ENCODE results near the gene GOLIM4.
"Not testable (repeated sequence)": the region's sequence is repeated elsewhere in the genome, so short reads cannot be mapped to it uniquely, and the experiment has no call there.

Gene GOLIM4

DNA sequence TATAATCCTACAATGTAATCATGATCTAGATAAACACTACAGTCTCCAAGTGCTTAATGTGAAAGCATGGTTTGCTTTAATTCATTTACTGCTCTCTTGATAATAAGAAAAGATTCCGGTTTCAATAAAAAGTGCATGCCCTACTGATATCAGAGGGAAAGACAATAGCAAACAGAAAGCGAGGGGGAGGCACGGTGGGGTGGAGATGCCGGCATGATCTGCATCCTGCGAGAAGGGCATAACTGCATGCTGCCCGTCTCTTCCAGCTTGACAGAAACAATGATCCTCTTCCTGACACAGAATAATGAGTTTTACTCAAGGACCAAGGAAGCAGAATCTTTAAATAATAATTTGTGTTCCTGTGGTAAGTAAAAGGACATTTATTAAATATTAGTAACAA lies 51.7 kb downstream of the GOLIM4 start:
- DNase-seq: no peak

GRCh38 chr3:168040607-168041208 lies 55.0 kb downstream of the GOLIM4 start:
- peak; percentile 45 to 47 for DNase-seq

GRCh38 chr3:168037020-168037419 lies 58.7 kb downstream of the GOLIM4 start:
- DNase-seq: no peak

DNA sequence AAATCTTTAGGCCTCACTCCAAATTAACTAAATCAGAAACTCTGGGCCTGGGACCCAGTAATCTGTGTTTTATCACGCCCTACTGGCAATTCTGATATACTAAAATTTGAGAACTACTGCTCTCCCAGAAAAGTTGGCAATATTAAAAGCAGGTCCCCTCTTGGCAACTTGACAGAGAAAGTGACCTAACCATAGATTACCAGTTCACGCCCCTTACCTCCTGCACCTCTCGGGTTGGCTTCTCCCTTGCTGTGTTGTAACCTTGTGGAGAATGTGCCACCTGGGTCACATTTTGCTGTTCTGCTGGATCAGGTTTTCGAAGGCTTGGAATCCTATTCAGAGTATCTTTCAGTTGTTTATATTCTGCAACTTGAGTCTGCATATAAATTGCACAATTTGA lies 59.1 kb downstream of the GOLIM4 start:
- DNase-seq: no peak

DNA sequence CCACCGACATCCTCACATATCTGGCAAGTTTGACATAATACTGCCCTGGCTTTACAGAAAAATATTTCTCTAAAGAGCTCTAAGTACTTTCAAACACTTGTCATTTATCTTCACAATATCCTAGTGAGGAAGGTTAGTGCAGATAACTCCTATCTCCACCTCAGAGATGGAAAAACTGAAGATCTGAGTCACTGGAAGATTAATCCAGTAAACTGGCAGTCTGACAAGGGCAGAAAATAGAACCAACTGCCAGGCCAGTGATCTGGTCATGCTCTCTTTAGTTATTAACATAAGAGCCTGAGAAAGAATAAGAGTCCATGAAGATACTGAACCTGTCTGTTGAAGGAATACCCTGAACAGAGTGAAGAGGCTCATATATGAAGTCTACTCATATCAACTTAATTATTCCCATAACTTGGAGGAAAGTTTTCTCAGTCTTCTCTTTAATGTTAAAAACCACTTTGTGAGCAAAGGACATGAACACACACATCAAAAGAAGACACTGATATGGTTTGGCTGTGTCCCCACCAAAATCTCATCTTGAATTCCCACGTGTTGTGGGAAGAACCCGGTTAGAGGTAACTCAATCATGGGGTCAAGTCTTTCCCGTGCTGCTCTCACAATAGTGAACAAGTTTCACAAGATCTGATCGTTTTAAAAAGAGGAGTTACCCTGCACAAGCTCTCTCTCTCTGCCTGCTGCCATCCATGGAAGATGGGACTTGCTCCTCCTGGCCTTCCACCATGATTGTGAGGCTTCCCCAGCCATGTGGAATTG lies 61.4 kb downstream of the GOLIM4 start:
- DNase-seq: no peak

DNA sequence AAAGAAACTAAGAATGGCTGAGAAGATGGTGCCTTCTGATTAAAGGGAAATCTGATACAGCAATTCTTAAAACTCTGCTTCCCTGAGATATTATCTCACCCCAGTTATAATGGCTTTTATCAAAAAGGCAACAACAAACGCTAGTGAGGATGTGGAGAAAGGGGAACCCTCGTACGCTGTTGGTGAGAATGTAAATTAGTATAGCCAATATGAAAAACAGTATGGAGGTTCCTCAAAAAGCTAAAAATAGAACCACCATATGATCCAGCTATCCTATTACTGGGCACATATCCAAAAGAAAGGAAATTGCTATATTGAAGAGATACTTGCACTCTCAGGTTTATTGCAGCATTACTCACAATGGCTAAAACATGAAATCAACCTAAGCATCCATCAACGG lies 65.1 kb downstream of the GOLIM4 start:
- peak in 1 of 2 experiments; percentile 12 for DNase-seq

- DNase-seq: peak; percentile 85 to 88
These were observed 66.0 kb downstream of the GOLIM4 start for GRCh38 chr3:168029705-168030104.

DNA sequence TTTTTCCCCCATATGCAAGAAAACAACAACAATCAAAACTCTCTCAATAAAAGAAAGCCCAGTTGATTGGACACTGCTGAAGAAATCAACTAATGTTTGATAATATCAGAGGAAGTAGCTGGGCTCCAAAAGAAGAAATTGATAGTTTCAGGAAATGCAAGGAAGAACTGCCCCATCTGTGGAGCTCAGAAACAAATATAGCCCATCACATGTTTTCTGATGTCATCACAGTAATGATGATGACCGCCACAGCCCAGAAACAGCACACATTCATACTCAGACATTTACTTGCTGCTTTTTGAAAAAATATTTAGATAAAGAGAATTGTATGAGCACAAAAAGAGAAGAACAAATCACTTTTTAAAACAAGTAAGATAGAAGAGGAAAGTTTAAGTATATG lies 67.6 kb downstream of the GOLIM4 start:
- DNase-seq: no peak

DNA sequence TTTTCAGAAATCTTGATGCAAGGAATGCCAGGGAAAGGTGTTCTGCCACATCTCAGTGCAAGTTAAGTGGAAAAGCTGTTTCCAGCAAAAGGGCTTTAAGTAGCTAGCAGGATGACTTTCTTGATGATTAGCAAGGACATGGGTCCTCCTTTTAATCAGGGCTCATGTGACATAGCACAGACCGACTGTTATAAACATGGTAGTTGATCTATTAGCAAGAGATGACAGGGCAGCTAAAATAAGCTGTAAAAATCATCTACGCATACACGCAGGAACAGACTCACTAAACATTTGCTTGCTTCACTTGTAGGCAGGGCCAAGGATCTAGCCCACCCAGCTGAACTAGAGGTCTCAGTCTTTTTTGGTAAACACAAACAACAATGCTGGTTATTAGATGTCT lies 69.0 kb downstream of the GOLIM4 start:
- no peak for DNase-seq

GRCh38 chr3:168025076-168025475 lies 70.6 kb downstream of the GOLIM4 start:
- DNase-seq: no peak

- peak; percentile 63 to 73 for DNase-seq
These were observed 71.2 kb downstream of the GOLIM4 start for GRCh38 chr3:168024537-168024941.

DNA sequence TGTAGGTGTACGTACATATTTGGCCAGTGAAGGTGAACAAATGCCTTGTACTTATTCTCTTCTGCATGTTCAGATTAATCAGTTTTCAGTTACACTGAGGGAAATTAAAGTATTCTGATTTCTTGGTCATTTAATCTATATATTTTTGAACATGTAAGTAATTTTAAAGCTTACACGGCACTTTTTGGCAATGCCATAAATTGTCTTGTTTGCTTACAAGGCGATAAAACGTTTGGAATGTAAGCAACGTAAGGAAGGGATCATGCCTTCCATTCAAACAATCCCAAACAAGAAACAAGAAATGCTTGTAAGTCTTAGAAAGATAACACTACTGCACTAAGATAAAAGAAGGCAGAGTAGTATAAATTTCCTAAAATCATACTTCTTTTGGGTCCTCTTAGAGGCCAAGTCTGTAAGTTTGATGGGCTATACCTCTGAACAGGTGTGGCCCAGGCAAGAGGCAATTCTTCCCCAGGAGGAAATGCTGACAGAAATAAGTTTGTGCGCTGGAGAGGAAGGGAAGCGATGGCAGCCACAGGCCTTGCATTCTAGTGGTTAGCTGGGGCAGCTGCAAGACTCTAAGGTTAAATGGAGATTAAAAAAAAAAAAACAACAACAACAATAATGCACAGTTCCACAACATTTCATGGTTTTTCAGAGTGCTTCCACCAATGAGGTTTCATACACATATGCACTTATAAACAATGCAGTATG lies 73.8 kb downstream of the GOLIM4 start:
- no peak for DNase-seq

- DNase-seq: not testable (repeated sequence)
These were observed 84.4 kb downstream of the GOLIM4 start for GRCh38 chr3:168011280-168011679.

DNA sequence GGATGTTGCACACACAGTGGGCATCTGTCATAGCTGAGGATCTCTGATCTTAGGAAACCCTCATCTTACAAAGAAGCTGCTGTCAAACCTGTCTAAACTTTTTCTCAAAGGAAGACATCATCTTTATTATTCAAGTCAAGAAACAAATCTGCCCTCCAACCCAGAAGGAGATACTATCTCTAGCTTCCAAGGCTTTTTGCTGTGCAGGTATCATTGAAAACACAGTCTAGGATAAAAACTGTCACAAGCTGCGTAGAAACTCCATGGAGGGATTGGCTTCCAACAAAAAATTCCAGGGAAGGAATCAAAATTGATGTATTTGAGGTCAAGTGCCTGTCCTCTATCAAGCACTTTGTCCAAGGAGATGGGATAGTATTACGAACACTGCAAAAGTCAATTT lies 89.1 kb downstream of the GOLIM4 start:
- no peak for DNase-seq

DNA sequence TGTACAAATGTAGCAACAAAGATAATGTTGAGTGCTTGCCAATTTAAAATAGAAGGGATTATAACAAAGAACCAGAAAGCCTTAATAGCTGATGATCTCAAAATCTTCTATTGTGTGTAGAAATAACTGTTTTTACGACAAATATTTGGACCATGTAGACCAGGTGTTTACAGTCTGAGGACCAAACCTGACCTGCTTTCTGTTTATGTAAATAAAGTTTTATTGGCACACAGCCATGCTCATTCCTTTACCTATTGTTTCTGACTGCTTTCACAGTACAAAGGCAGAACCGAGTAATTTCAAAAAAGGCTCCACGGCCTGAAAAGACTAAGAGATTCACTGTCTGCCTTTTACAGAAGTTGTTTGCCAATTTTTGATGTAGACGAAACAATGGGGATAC lies 91.8 kb downstream of the GOLIM4 start:
- DNase-seq: no peak

GRCh38 chr3:168002786-168003368 lies 92.8 kb downstream of the GOLIM4 start:
- peak; percentile 52 to 60 for DNase-seq

- no peak for DNase-seq
These were observed 94.5 kb downstream of the GOLIM4 start for GRCh38 chr3:168001244-168001643.

- no peak for DNase-seq
These were observed 97.5 kb downstream of the GOLIM4 start for GRCh38 chr3:167998253-167998652.

GRCh38 chr3:167996514-167996913 lies 99.2 kb downstream of the GOLIM4 start:
- no peak for DNase-seq

- DNase-seq: no peak
These were observed 103.3 kb downstream of the GOLIM4 start for GRCh38 chr3:167992381-167992780.

DNA sequence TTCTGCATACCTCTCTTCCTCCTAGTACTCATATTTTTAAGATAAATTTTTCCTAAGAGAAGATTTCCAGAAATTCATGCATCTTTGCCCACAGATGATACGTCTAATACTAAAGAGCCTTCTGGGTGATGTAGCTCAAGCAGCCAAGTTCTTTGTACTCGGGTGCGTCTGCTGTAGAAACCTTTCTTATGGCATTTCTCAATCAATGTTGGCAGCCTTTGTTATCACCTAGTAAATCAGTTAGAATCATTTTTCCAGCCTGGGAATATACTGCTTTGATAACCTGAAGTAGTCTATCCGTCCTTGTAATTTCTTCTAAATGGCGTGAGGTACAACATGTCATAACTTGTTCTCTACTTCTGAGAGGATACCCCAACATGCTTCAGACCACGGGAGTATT lies 104.5 kb downstream of the GOLIM4 start:
- no peak for DNase-seq

GRCh38 chr3:167989999-167990398 lies 105.7 kb downstream of the GOLIM4 start:
- no peak for DNase-seq

DNA sequence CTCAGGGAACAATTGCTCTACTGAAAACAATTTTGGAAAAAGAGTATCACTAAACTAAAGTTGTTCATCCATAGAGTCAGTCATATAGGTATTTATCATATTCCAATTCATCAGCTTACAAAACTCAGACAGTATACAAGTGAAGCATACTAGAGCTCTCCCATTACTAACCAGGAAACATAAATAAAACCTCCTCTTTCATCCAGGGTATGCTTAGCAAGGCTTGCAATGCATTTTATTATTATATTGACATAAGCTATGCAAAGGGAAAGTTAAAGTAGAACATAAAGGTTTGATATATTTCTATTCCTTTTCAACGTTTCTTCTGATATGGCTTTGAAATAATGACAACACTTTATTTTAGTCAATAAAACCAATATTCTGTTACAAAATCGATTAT lies 106.7 kb downstream of the GOLIM4 start:
- no peak for DNase-seq

DNA sequence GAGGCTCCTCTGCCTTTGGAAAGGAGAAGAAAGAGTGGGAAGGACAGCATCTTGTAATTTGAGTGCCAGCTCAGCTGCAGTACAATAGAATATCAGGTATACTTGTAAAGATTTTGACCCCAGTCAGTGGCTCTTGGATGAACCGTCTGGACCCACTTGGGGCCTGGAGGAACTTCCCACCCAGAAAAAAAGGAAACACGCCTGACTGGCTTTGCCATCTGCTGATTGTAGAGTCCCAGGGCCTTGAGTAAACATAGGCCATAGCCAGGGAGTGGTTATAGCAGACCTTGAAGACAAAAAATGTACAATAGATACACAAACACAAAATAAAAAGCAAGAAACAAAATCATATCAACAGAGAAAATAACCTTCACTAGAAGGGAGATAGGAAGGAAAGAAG lies 112.1 kb downstream of the GOLIM4 start:
- no peak for DNase-seq
